WI38 (cell line): ENCODE data around the gene CTNND2.

ENCODE experiments used
- H3K4me3 ChIP-seq: 2 replicates; pipeline ENCODE4 v1.5.1; 2011; ENCODE audit warnings: low read depth, mild to moderate bottlenecking, control low read depth, low read length
- TF ChIP-seq, protein P1 (sequence below): IDR thresholded peaks from 2 replicates; pipeline ENCODE4 v1.5.1; 2012; ENCODE audit warnings: low read depth, mild to moderate bottlenecking, control low read depth, low read length

The CTNND2 gene

GRCh38 chr5:11719888-11720481 lies 184.3 kb downstream of the CTNND2 start:
- TF ChIP-seq, protein P1, sequence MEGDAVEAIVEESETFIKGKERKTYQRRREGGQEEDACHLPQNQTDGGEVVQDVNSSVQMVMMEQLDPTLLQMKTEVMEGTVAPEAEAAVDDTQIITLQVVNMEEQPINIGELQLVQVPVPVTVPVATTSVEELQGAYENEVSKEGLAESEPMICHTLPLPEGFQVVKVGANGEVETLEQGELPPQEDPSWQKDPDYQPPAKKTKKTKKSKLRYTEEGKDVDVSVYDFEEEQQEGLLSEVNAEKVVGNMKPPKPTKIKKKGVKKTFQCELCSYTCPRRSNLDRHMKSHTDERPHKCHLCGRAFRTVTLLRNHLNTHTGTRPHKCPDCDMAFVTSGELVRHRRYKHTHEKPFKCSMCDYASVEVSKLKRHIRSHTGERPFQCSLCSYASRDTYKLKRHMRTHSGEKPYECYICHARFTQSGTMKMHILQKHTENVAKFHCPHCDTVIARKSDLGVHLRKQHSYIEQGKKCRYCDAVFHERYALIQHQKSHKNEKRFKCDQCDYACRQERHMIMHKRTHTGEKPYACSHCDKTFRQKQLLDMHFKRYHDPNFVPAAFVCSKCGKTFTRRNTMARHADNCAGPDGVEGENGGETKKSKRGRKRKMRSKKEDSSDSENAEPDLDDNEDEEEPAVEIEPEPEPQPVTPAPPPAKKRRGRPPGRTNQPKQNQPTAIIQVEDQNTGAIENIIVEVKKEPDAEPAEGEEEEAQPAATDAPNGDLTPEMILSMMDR = no peak
- no peak overlapping the region for H3K4me3 ChIP-seq

DNA sequence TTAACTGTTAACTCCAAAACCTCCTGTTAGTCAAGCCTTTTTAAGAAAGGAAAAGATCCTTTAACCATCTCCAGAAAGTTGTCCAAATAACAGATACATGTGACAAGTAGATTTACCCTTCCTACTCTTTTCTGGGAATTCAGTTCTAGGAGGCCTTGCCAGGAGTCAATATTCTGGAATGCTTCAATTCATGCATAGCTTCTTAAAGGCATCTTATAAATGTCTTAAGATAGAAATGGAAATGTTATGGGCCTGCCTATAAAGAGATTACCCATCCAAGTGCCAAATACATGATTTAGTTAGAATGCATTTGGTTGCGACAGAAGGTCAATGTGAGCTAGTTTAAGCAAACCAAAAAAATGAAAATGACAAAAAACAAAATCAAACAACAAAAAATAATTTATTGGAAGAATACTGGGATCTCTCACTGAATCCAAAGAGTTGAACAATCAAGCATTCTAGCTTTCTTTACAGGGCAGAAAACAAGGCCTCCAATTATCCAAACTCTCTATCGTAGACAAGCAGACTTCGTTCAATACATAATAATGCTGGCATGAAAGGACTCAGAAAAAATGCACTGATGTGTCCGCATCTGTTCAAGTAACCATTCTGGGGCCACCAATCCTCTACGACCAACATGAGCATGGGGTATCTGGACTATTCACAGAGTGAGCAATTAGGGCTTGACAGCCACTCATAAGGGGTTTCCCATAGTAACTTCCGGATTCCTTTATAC lies 188.6 kb downstream of the CTNND2 start:
- TF ChIP-seq, protein P1 = no peak

DNA sequence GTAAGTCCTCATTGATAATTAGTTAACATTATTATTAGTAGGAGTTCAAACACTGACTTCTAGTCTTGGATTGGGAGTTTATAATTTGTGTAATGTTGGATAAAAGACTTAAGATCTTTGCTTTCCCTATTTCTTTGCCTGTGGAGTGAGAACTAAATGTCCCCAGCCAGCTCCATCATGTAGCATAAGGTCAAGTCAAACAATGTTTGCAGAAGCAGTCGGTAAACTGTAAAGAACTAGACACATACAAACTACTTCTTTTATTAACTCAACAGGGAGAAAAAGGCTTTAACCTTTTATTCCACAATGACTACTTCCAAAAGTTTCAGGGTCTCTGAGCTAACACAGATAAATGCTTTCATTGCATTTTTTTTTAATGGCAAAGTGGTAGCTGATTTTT lies 192.3 kb downstream of the CTNND2 start:
- H3K4me3 ChIP-seq = no peak overlapping the region
- TF ChIP-seq, protein P1 = no peak

More for the DNA sequence above, 188.6 kb downstream of the CTNND2 start:
- no peak overlapping the region for H3K4me3 ChIP-seq

GRCh38 chr5:11709021-11709420 lies 195.2 kb downstream of the CTNND2 start:
- H3K4me3 ChIP-seq = no peak overlapping the region
- TF ChIP-seq, protein P1 = no peak

GRCh38 chr5:11704916-11705315 lies 199.3 kb downstream of the CTNND2 start:
- TF ChIP-seq, protein P1 = no peak
- H3K4me3 ChIP-seq = no peak overlapping the region

DNA sequence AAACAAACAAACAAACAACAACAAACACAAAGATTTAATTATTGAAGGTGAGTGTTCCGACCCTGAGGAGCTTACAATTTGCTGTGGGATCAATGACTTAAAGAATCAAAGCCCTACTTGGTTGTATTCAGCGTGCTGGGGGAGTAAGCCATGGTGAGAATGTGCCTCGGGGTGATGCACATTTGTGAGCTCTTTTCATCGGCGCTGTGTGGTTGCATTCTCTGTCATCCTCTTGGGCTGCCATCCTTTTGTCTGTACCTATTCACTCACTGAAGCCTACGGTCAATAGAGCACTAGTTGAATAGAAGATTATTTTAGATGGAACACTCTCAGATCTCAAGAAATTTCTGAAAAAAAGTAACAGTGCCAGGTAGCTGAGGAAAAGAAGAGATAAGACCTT lies 203.9 kb downstream of the CTNND2 start:
- H3K4me3 ChIP-seq = no peak overlapping the region
- TF ChIP-seq, protein P1 = no peak

DNA sequence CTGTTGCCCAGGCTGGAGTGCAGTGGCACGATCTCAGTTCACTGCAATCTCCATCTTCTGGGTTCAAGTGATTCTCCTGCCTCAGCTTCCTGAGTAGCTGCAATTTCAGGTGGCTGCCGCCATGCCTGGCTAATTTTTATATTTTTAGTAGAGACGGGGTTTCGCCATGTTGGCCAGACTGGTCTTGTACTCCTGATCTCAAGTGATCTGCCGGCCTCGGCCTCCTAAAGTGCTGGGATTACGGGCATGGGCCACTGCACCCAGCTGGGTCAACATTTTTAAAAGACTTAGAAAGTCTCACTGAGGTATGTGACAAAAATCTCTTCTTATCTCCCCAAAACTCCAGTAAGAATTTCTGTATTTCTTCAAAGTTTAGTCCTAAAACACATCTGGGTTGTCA lies 211.6 kb downstream of the CTNND2 start:
- TF ChIP-seq, protein P1 = no peak
- no peak overlapping the region for H3K4me3 ChIP-seq
